ENCODE results near the gene FCRLB. TPM values are rescaled to one million over a fixed set of nuclear protein-coding genes. Genes with fewer than 3 reads are reported as not detected.

Gene FCRLB
- polyA plus RNA-seq, 2 of the 4 experiments (the other 2 are of a cell fraction): 0.48 to 0.75 TPM

- no peak for DNase-seq (ENCODE audit: low read depth in 1 of 2, low spot score in 1 of 2)
- no peak for ATAC-seq
- Histone ChIP-seq H3K9me3 (no peaks in the 10 kb centered on the region), H3K27ac (no peak overlapping the region), H3K4me2 (no peak overlapping the region), H3K4me3 (no peak overlapping the region), H3K4me1 (peaks cover 3% of the 10 kb centered on the region; the same call in 1 of the 3 replicates)
- POLR2A ChIA-PET: no interaction called here
- FAIRE-seq: no peak
- 78% methylated on average over 9 of the region's 9 CpGs for WGBS (ENCODE audit: missing lambda C conversion rate)
- TF ChIP-seq BHLHE40 (IDR thresholded peaks at IDR 0.05; ENCODE audit: low read depth, low read length) (no peak), RFX5 (IDR thresholded peaks at IDR 0.05) (no peak), USF2 (IDR thresholded peaks at IDR 0.05) (no peak), ZFP36 (IDR thresholded peaks at IDR 0.05; ENCODE audit: borderline replicate concordance, partially characterized antibody) (no peak), BCL3 (IDR thresholded peaks at IDR 0.05) (no peak), PHF8 (IDR thresholded peaks at IDR 0.05; ENCODE audit: borderline replicate concordance, low read depth) (no peak), ZSCAN20 (CRISPR knock-in tag; IDR thresholded peaks at IDR 0.05) (no peak), PBX3 (IDR thresholded peaks at IDR 0.05) (no peak)
- CTCF ChIA-PET: interaction anchor here (0.8 to 8.2 kb wide), 6 partner anchors 17 to 294 kb away, joined by 3 to 71 read pairs (median 22); no protein-coding TSS in a partner anchor
Observed at GRCh38 chr1:161743231-161743630, 21.9 kb downstream of the FCRLB start.

DNA sequence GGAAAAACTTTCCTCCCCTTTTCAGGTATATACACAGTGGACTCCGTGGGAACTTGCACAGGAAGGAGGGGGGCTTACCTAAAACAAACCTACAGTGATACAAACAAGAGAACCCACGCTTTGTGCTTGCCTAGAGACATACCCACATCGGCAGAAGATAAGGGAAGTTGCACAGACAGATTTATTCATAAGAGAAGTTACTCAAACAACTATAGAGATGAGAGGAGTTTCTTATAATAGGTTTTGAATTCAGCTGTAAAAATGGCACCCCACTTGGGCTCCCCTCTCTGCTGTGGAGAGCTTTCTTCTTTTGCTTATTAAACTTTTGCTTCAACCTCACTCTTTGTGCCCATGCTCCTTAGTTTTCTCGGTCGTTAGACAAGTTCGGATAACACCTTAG is 26.5 kb downstream of the FCRLB start:
- 68% methylated on average over 6 of the region's 6 CpGs for WGBS (ENCODE audit: missing lambda C conversion rate)
- Histone ChIP-seq H3K4me3 (no peak overlapping the region), H3K9me3 (no peaks in the 10 kb centered on the region), H3K4me1 (peaks cover 18% of the 10 kb centered on the region), H3K27ac (no peak overlapping the region), H3K4me2 (no peak overlapping the region)
- CTCF ChIA-PET: interaction anchor here (1.1 to 4.7 kb wide), 5 partner anchors 8 to 289 kb away, joined by 3 to 49 read pairs (median 10); no protein-coding TSS in a partner anchor
- TF ChIP-seq HOXA7 (CRISPR knock-in tag; IDR thresholded peaks at IDR 0.05) (no peak), CBX8 (IDR thresholded peaks at IDR 0.05) (no peak), GATA3 (IDR thresholded peaks at IDR 0.05; ENCODE audit: borderline replicate concordance) (no peak), SMC3 (IDR thresholded peaks at IDR 0.05) (no peak), CHD2 (IDR thresholded peaks at IDR 0.05; ENCODE audit: low read length, partially characterized antibody) (no peak), ATOH8 (CRISPR knock-in tag; IDR thresholded peaks at IDR 0.05; ENCODE audit: low read depth) (no peak), POLR2A (IDR thresholded peaks at IDR 0.05; ENCODE audit: low read length) (no peak), NFE2L2 (conservative IDR thresholded peaks at IDR 0.05; ENCODE audit: low read length) (no peak), BHLHE40 (IDR thresholded peaks at IDR 0.05; ENCODE audit: low read depth, low read length) (no peak), MYC (IDR thresholded peaks at IDR 0.05; ENCODE audit: borderline replicate concordance, low read length) (no peak), ESRRA (IDR thresholded peaks at IDR 0.05; ENCODE audit: borderline replicate concordance, low read length) (no peak), POLR2AphosphoS2 (conservative IDR thresholded peaks at IDR 0.05; ENCODE audit: low read length) (no peak), ZSCAN20 (CRISPR knock-in tag; IDR thresholded peaks at IDR 0.05) (no peak), ELK1 (IDR thresholded peaks at IDR 0.05; ENCODE audit: low read depth, low read length) (no peak), JUN (IDR thresholded peaks at IDR 0.05) (no peak), NR3C1 (IDR thresholded peaks at IDR 0.05) (no peak), USF2 (IDR thresholded peaks at IDR 0.05) (no peak)
- POLR2A ChIA-PET: interaction anchor here (0.8 kb wide), 1 partner anchor 21 kb away, joined by 3 read pairs; no protein-coding TSS in a partner anchor
- DNase-seq (ENCODE audit: low read depth in 1 of 2, low spot score in 1 of 2) (no peak), FAIRE-seq (no peak), ATAC-seq (no peak)

All from A549 (cell line).